ENCODE measurements around the gene ZBTB7C. TPM values are rescaled to one million over a fixed set of nuclear protein-coding genes. Genes with fewer than 3 reads are reported as not detected.

Gene ZBTB7C
- total RNA-seq, 1 donor from 2014 or later: 1.1 TPM

DNA sequence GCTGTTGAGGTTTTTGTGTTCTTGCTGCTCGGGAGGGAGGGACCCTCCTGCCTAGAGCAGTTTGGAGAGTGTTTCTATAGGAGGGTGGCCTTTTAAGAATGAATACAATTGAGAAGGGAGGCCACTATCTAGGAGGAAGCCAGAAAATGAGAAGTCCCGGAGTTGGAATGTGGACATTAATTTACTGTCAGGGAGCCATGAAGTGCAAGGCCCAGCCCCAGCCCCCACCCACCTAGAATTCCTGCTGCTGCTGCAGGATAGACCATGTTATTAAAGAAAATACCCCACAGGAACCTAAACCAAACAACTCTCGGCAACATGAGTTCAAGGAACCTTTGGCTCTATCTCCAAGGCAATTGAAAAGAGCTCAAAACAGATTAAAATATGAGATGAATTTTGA is 46.0 kb downstream of the ZBTB7C start:
- H3K27me3 ChIP-seq (ENCODE audit: control insufficient read depth, insufficient read depth, low read length): peaks cover 3% of the 10 kb centered on the region
- TF ChIP-seq, protein P1, sequence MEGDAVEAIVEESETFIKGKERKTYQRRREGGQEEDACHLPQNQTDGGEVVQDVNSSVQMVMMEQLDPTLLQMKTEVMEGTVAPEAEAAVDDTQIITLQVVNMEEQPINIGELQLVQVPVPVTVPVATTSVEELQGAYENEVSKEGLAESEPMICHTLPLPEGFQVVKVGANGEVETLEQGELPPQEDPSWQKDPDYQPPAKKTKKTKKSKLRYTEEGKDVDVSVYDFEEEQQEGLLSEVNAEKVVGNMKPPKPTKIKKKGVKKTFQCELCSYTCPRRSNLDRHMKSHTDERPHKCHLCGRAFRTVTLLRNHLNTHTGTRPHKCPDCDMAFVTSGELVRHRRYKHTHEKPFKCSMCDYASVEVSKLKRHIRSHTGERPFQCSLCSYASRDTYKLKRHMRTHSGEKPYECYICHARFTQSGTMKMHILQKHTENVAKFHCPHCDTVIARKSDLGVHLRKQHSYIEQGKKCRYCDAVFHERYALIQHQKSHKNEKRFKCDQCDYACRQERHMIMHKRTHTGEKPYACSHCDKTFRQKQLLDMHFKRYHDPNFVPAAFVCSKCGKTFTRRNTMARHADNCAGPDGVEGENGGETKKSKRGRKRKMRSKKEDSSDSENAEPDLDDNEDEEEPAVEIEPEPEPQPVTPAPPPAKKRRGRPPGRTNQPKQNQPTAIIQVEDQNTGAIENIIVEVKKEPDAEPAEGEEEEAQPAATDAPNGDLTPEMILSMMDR (IDR thresholded peaks at IDR 0.05; ENCODE audit: insufficient read depth, low read length, poor library complexity, severe bottlenecking): no peak
- H3K36me3 ChIP-seq (ENCODE audit: control insufficient read depth, insufficient read depth, low read length): no peaks in the 10 kb centered on the region
- no peak overlapping the region for H3K4me3 ChIP-seq (ENCODE audit: low read depth, low read length)
- no peak for DNase-seq (ENCODE audit: low read depth)

DNA sequence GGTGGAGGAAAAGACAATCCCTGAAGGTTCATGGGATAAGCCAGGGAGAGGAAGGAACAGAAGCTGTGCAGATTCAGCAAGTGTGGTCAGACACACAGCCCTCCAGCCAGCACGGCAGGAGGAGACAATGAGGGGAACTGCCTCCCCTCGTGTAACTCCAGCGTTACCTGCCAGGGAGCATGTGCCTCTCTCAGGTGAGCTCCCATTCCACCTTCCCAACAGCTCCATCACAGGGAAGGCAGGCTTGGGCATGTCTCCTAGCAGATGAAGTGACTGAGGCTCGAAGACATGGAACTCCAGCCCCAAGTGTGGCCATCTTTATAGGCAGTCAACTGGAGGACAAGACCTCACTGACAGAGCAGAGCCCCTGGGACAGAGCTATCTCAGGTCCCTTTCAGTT is 47.4 kb downstream of the ZBTB7C start:
- DNase-seq (ENCODE audit: low read depth): no peak
- Histone ChIP-seq H3K4me3 (ENCODE audit: low read depth, low read length) (no peak overlapping the region), H3K27me3 (ENCODE audit: control insufficient read depth, insufficient read depth, low read length) (peaks cover 3% of the 10 kb centered on the region), H3K36me3 (ENCODE audit: control insufficient read depth, insufficient read depth, low read length) (no peaks in the 10 kb centered on the region)
- TF ChIP-seq, protein P1 (IDR thresholded peaks at IDR 0.05; ENCODE audit: insufficient read depth, low read length, poor library complexity, severe bottlenecking): no peak

DNA sequence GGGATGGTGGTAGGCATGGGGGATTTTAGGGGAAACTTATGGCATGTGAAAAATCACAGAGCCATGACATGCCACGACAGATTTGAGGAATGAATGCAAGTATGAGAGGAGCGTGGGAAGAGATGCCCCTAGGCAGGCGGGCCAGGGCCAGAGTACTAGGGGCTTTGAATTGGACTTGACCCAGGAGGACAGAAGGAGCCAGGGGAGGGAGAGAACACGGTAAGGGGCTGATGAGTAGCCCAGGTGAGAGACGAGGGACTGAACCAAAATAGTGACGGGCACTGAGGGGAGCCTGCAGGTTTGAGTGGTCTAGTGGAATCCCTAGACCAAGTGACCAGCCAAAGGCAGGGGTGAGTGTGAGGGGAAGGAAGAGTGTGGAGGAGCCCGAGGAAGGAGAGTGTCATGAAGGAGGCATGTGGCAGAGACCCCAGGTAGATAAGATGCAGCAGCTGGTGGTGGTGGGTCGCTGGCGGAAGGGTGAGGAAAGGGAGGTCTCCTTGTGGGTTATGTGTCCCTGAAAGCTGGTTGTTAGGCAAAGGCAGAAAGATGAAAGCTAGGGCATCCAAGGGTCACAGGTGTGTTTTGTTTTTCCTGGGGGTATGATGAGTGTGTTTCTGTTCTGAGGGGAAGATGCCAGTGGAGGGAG is 48.7 kb downstream of the ZBTB7C start:
- no peak for DNase-seq (ENCODE audit: low read depth)

DNA sequence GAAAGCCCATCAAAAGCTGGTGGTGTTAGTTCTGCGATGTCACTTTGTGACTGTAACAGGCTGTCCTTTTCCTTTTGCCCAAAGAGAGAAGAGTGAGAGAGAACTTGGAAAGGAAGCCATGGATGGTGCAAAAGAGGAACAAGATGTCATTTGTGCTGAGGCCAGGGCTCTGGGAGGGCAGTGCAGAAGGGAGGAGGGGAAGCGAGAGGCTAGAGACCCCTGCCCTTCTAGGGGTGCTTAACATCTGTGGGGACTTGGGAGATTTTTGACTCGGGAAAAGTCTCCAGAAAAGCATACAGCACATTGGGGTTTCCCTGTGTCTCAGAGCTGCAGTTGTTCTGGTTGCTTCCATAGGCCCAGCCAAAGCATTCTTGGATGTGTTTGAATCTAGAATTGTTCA is 49.6 kb downstream of the ZBTB7C start:
- TF ChIP-seq, protein P1 (IDR thresholded peaks at IDR 0.05; ENCODE audit: insufficient read depth, low read length, poor library complexity, severe bottlenecking): no peak
- no peak for DNase-seq (ENCODE audit: low read depth)
- H3K27me3 ChIP-seq (ENCODE audit: control insufficient read depth, insufficient read depth, low read length): peaks cover 3% of the 10 kb centered on the region
- H3K4me3 ChIP-seq (ENCODE audit: low read depth, low read length): no peak overlapping the region
- H3K36me3 ChIP-seq (ENCODE audit: control insufficient read depth, insufficient read depth, low read length): no peaks in the 10 kb centered on the region

More for the DNA sequence above, 48.7 kb downstream of the ZBTB7C start:
- H3K4me3 ChIP-seq (ENCODE audit: low read depth, low read length): no peak overlapping the region
- H3K27me3 ChIP-seq (ENCODE audit: control insufficient read depth, insufficient read depth, low read length): peaks cover 3% of the 10 kb centered on the region
- TF ChIP-seq, protein P1 (IDR thresholded peaks at IDR 0.05; ENCODE audit: insufficient read depth, low read length, poor library complexity, severe bottlenecking): no peak
- no peaks in the 10 kb centered on the region for H3K36me3 ChIP-seq (ENCODE audit: control insufficient read depth, insufficient read depth, low read length)

DNA sequence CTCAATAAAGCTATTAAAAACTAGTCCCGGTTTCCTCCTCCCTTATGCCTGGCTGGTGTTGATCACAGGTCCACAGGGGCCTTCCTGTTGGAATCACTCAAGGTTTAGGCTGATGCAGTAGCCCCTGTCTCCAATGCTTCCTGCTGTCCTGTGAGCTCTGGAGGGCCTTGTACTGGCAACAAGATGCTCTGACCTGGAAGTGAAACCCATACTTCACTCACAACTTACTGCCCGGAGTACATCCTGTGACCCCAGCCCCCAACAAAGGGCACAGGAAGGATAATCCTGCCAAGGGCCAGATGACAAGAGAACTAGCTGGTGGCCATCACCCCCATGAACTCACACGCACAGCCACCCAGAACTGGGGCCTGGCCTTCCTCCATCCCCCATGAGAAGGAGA is 50.3 kb downstream of the ZBTB7C start:
- TF ChIP-seq, protein P1 (IDR thresholded peaks at IDR 0.05; ENCODE audit: insufficient read depth, low read length, poor library complexity, severe bottlenecking): no peak
- Histone ChIP-seq H3K27me3 (ENCODE audit: control insufficient read depth, insufficient read depth, low read length) (peaks cover 3% of the 10 kb centered on the region), H3K36me3 (ENCODE audit: control insufficient read depth, insufficient read depth, low read length) (no peaks in the 10 kb centered on the region), H3K4me3 (ENCODE audit: low read depth, low read length) (no peak overlapping the region)
- no peak for DNase-seq (ENCODE audit: low read depth)

All from kidney epithelial cell (primary cell).